Measurements from ENCODE around the gene RASL11A.

DNA sequence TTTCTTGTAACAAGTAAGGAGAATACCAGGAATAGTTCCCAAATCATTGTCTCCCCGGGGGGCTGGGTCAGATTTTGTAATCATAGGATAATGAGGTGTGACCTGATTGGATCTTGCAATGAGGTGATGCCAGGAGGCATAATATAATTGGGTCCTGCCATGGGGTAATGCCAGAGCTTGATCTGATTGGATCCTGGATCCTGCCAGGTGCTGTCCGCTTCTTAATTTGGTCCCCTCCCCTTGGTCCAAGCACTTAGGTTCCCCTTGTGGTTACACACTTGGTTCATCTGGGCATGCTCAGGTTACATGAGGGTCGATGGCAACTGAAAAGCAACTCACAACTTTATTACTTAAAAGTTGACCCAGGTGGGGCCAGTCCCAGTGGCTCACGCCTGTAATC lies 20.1 kb downstream of the RASL11A start:
- no peak for TF ChIP-seq POLR2AphosphoS5 (IDR thresholded peaks at IDR 0.05; ENCODE audit: low read depth, low read length)
- TF ChIP-seq, protein P1, sequence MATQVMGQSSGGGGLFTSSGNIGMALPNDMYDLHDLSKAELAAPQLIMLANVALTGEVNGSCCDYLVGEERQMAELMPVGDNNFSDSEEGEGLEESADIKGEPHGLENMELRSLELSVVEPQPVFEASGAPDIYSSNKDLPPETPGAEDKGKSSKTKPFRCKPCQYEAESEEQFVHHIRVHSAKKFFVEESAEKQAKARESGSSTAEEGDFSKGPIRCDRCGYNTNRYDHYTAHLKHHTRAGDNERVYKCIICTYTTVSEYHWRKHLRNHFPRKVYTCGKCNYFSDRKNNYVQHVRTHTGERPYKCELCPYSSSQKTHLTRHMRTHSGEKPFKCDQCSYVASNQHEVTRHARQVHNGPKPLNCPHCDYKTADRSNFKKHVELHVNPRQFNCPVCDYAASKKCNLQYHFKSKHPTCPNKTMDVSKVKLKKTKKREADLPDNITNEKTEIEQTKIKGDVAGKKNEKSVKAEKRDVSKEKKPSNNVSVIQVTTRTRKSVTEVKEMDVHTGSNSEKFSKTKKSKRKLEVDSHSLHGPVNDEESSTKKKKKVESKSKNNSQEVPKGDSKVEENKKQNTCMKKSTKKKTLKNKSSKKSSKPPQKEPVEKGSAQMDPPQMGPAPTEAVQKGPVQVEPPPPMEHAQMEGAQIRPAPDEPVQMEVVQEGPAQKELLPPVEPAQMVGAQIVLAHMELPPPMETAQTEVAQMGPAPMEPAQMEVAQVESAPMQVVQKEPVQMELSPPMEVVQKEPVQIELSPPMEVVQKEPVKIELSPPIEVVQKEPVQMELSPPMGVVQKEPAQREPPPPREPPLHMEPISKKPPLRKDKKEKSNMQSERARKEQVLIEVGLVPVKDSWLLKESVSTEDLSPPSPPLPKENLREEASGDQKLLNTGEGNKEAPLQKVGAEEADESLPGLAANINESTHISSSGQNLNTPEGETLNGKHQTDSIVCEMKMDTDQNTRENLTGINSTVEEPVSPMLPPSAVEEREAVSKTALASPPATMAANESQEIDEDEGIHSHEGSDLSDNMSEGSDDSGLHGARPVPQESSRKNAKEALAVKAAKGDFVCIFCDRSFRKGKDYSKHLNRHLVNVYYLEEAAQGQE (IDR thresholded peaks at IDR 0.05; ENCODE audit: low read depth, low read length), result no peak
- TF ChIP-seq, protein P2, sequence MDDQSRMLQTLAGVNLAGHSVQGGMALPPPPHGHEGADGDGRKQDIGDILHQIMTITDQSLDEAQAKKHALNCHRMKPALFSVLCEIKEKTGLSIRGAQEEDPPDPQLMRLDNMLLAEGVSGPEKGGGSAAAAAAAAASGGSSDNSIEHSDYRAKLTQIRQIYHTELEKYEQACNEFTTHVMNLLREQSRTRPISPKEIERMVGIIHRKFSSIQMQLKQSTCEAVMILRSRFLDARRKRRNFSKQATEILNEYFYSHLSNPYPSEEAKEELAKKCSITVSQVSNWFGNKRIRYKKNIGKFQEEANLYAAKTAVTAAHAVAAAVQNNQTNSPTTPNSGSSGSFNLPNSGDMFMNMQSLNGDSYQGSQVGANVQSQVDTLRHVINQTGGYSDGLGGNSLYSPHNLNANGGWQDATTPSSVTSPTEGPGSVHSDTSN (IDR thresholded peaks at IDR 0.05), result no peak
- no peak for TF ChIP-seq FOSL2 (IDR thresholded peaks at IDR 0.05; ENCODE audit: borderline replicate concordance, low read depth)
- TF ChIP-seq, protein P3, sequence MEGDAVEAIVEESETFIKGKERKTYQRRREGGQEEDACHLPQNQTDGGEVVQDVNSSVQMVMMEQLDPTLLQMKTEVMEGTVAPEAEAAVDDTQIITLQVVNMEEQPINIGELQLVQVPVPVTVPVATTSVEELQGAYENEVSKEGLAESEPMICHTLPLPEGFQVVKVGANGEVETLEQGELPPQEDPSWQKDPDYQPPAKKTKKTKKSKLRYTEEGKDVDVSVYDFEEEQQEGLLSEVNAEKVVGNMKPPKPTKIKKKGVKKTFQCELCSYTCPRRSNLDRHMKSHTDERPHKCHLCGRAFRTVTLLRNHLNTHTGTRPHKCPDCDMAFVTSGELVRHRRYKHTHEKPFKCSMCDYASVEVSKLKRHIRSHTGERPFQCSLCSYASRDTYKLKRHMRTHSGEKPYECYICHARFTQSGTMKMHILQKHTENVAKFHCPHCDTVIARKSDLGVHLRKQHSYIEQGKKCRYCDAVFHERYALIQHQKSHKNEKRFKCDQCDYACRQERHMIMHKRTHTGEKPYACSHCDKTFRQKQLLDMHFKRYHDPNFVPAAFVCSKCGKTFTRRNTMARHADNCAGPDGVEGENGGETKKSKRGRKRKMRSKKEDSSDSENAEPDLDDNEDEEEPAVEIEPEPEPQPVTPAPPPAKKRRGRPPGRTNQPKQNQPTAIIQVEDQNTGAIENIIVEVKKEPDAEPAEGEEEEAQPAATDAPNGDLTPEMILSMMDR (IDR thresholded peaks at IDR 0.05), result no peak
- no peak for TF ChIP-seq TAF1 (IDR thresholded peaks at IDR 0.05; ENCODE audit: borderline replicate concordance, low read depth, low read length)
- no peak for TF ChIP-seq GABPA (IDR thresholded peaks at IDR 0.05; ENCODE audit: low read depth)
